ENCODE data around the gene PLCB3.
A peak's percentile ranks its signal among the peaks of the same experiment; 100 is the strongest.

PLCB3 gene

GRCh38 chr11:64234647-64235379 is 16.5 kb upstream of the PLCB3 start:
- TF ChIP-seq CTCF (IDR thresholded peaks at IDR 0.05; ENCODE audit: low read depth, low read length): no peak
- in situ Hi-C loops (cut with HindIII; ENCODE audit: low sequenced_read_pairs): no loop called here

GRCh38 chr11:64235437-64236161 is 15.7 kb upstream of the PLCB3 start:
- no peak for TF ChIP-seq CTCF (IDR thresholded peaks at IDR 0.05; ENCODE audit: low read depth, low read length)

More at GRCh38 chr11:64234647-64235379, 16.5 kb upstream of the PLCB3 start:
- H3K4me3 ChIP-seq (ENCODE audit: low read depth, low read length): peak overlapping the region; percentile 51
- DNase-seq (ENCODE audit: low read depth, low spot score): no peak

GRCh38 chr11:64237484-64237951 is 13.8 kb upstream of the PLCB3 start:
- DNase-seq (ENCODE audit: low read depth, low spot score): no peak
- no peak overlapping the region for H3K4me3 ChIP-seq (ENCODE audit: low read depth, low read length)
- TF ChIP-seq CTCF (IDR thresholded peaks at IDR 0.05; ENCODE audit: low read depth, low read length): no peak
- in situ Hi-C loops (cut with HindIII; ENCODE audit: low sequenced_read_pairs): no loop called here

More at GRCh38 chr11:64235437-64236161, 15.7 kb upstream of the PLCB3 start:
- no peak for DNase-seq (ENCODE audit: low read depth, low spot score)
- in situ Hi-C loops (cut with HindIII; ENCODE audit: low sequenced_read_pairs): no loop called here
- H3K4me3 ChIP-seq (ENCODE audit: low read depth, low read length): peak overlapping the region; percentile 51

GRCh38 chr11:64238076-64238475 is 13.3 kb upstream of the PLCB3 start:
- H3K4me3 ChIP-seq (ENCODE audit: low read depth, low read length): no peak overlapping the region
- no peak for TF ChIP-seq CTCF (IDR thresholded peaks at IDR 0.05; ENCODE audit: low read depth, low read length)
- in situ Hi-C loops (cut with HindIII; ENCODE audit: low sequenced_read_pairs): no loop called here
- no peak for DNase-seq (ENCODE audit: low read depth, low spot score)

- DNase-seq (ENCODE audit: low read depth, low spot score): no peak
- no peak overlapping the region for H3K4me3 ChIP-seq (ENCODE audit: low read depth, low read length)
- in situ Hi-C loops (cut with HindIII; ENCODE audit: low sequenced_read_pairs): no loop called here
- TF ChIP-seq CTCF (IDR thresholded peaks at IDR 0.05; ENCODE audit: low read depth, low read length): no peak
Measured at GRCh38 chr11:64238999-64239398, 12.3 kb upstream of the PLCB3 start.

- no peak for DNase-seq (ENCODE audit: low read depth, low spot score)
- no peak for TF ChIP-seq CTCF (IDR thresholded peaks at IDR 0.05; ENCODE audit: low read depth, low read length)
- in situ Hi-C loops (cut with HindIII; ENCODE audit: low sequenced_read_pairs): no loop called here
- no peak overlapping the region for H3K4me3 ChIP-seq (ENCODE audit: low read depth, low read length)
Measured at GRCh38 chr11:64239662-64240434, 11.5 kb upstream of the PLCB3 start.
